Hepatocyte (in vitro differentiated cells): Measurements from ENCODE around the gene DAB2IP. TPM values are rescaled to one million over a fixed set of nuclear protein-coding genes. Genes with fewer than 3 reads are reported as not detected.

Experiments used
- DNase-seq: peaks from one replicate; pipeline ENCODE4 v3.0.0-alpha.2; 2016; ENCODE audit warnings: low spot score
- H2AFZ ChIP-seq: fragments of 200-600 bp; sonication (generic); 2 replicates; pipeline ENCODE4 v1.6.0; 2016; ENCODE audit warnings: antibody characterized with exemption, mild to moderate bottlenecking
- H3K27ac ChIP-seq: fragments of 200-600 bp; sonication (generic); 2 replicates; pipeline ENCODE4 v1.5.1; 2016; ENCODE audit warnings: mild to moderate bottlenecking
- H3K27me3 ChIP-seq: fragments of 200-600 bp; sonication (generic); 2 replicates; pipeline ENCODE4 v1.6.1; 2016
- H3K36me3 ChIP-seq: fragments of 200-600 bp; sonication (generic); replicated peaks from 2 replicates; pipeline ENCODE4 v1.5.1; 2016; ENCODE audit warnings: low read depth; ENCODE audit not compliant: insufficient read depth
- H3K4me1 ChIP-seq: fragments of 200-600 bp; sonication (generic); 2 replicates; pipeline ENCODE4 v1.5.1; 2016; ENCODE audit warnings: mild to moderate bottlenecking, moderate library complexity; ENCODE audit not compliant: insufficient read depth
- H3K4me2 ChIP-seq: fragments of 200-600 bp; sonication (generic); 2 replicates; pipeline ENCODE4 v1.6.0; 2016
- H3K4me3 ChIP-seq: fragments of 200-600 bp; sonication (generic); 2 replicates; pipeline ENCODE4 v1.5.1; 2016; ENCODE audit warnings: mild to moderate bottlenecking
- H3K79me2 ChIP-seq: fragments of 200-600 bp; sonication (generic); 2 replicates; pipeline ENCODE4 v1.6.0; 2017; ENCODE audit warnings: mild to moderate bottlenecking
- H3K9me2 ChIP-seq: fragments of 200-600 bp; sonication (generic); replicated peaks from 2 replicates; pipeline ENCODE4 v1.6.0; 2017; ENCODE audit warnings: mild to moderate bottlenecking; ENCODE audit not compliant: insufficient read depth
- H3K9me3 ChIP-seq: fragments of 200-600 bp; sonication (generic); 2 replicates; pipeline ENCODE4 v1.5.1; 2016; ENCODE audit warnings: low read depth, mild to moderate bottlenecking
- H4K20me1 ChIP-seq: fragments of 200-600 bp; sonication (generic); 2 replicates; pipeline ENCODE4 v1.6.0; 2016; ENCODE audit warnings: mild to moderate bottlenecking; ENCODE audit not compliant: insufficient read depth, poor library complexity, severe bottlenecking
- EZH2 ChIP-seq: fragments of 200-600 bp; sonication (generic); IDR thresholded peaks from 2 replicates; pipeline ENCODE4 v1.6.1; 2016; ENCODE audit warnings: antibody characterized with exemption, mild to moderate bottlenecking, borderline replicate concordance
- EZH2phosphoT487 ChIP-seq: fragments of 200-600 bp; sonication (generic); IDR thresholded peaks from one replicate; pipeline ENCODE4 v1.6.1; 2018; ENCODE audit warnings: antibody characterized with exemption, mild to moderate bottlenecking, low read depth, moderate library complexity; ENCODE audit not compliant: unreplicated experiment, severe bottlenecking
- WGBS: methylation state at CpG from one replicate; pipeline ENCODE4 v1.1.6; 2016; ENCODE audit warnings: low lambda C conversion rate; ENCODE audit errors: missing lambda C conversion rate; 5-methylcytosine and 5-hydroxymethylcytosine counted together
- polyA plus RNA-seq: library from polyadenylated mRNA; unstranded; fragments of >200 nt; fragmentation: Nextera tagmentation; extraction: Ambion mirVana; gene quantifications from 2 replicates; pipeline ENCODE4 v1.2.1, GENCODE V29; 2016
- total RNA-seq: library from RNA; depleted of rRNA; stranded (reverse); fragments of >200 nt; gene quantifications from 2 replicates; pipeline ENCODE4 v1.2.3, GENCODE V29; 2014
- TF ChIP-seq, protein P1 (sequence below): fragments of 200-600 bp; sonication (generic); IDR thresholded peaks from 2 replicates; pipeline ENCODE4 v1.5.1; 2016; ENCODE audit warnings: antibody characterized with exemption, mild to moderate bottlenecking; ENCODE audit not compliant: poor library complexity

Gene DAB2IP
- total and polyA plus RNA-seq, 2 experiments from 2014 or later = 11.6 to 31.0 TPM

DNA sequence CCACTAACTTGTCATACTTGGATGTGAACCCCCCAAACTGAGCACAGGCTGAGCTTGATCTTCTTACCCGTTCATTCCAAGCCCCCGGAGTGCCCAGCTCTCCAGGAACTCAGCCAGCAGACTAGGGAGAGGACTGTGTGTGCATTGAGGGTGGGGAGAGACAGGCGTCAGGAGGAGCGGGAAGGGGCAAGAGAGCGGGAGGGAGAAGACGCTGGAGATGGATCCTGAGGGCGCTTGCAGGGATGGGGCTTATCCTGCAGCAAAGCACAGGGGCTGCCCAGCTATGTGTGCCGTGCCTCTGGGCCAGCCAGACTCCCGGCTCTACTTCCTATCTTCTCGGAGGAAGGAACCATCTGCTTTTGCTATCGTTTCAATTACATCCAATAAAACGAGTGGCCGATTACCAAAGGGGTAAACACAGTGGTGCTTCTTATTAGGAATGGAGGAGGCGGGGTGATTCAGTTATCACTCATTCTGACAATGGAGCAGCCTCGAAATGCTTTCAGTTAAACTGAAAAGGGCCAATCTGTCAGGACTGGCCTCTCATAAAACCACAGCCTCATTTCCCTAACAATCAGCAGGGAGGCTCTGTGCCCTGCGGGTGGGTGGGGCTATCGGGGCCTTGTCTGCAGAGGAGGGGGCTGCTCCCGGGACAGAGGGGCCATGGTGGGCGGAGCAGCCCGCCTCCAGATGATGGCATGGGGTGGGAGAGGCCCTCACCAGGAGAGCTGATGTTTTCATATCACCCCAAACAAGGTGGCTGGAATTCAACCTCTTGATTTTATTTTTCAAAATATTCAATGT lies 168.2 kb downstream of the DAB2IP start:
- H2AFZ ChIP-seq = no peak overlapping the region
- DNase-seq = no peak

GRCh38 chr9:121820286-121821005 lies 169.0 kb downstream of the DAB2IP start:
- TF ChIP-seq EZH2phosphoT487 = no peak
- TF ChIP-seq EZH2 = no peak
- TF ChIP-seq, protein P1, sequence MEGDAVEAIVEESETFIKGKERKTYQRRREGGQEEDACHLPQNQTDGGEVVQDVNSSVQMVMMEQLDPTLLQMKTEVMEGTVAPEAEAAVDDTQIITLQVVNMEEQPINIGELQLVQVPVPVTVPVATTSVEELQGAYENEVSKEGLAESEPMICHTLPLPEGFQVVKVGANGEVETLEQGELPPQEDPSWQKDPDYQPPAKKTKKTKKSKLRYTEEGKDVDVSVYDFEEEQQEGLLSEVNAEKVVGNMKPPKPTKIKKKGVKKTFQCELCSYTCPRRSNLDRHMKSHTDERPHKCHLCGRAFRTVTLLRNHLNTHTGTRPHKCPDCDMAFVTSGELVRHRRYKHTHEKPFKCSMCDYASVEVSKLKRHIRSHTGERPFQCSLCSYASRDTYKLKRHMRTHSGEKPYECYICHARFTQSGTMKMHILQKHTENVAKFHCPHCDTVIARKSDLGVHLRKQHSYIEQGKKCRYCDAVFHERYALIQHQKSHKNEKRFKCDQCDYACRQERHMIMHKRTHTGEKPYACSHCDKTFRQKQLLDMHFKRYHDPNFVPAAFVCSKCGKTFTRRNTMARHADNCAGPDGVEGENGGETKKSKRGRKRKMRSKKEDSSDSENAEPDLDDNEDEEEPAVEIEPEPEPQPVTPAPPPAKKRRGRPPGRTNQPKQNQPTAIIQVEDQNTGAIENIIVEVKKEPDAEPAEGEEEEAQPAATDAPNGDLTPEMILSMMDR = no peak
- H4K20me1 ChIP-seq = no peaks in the 10 kb centered on the region

More for the DNA sequence above, 168.2 kb downstream of the DAB2IP start:
- Histone ChIP-seq H3K4me3 (no peak overlapping the region), H3K36me3 (no peaks in the 10 kb centered on the region), H3K9me3 (no peaks in the 10 kb centered on the region), H3K9me2 (no peaks in the 10 kb centered on the region), H4K20me1 (no peaks in the 10 kb centered on the region), H3K79me2 (no peaks in the 10 kb centered on the region), H3K4me1 (peaks cover 12% of the 10 kb centered on the region), H3K27me3 (no peaks in the 10 kb centered on the region), H3K4me2 (peak overlapping the region; percentile 74), H3K27ac (peak overlapping the region; percentile 14)
- WGBS = 24% methylated on average over 20 of the region's 20 CpGs
- TF ChIP-seq, protein P1 = no peak
- TF ChIP-seq EZH2phosphoT487 = no peak
- no peak for TF ChIP-seq EZH2

DNA sequence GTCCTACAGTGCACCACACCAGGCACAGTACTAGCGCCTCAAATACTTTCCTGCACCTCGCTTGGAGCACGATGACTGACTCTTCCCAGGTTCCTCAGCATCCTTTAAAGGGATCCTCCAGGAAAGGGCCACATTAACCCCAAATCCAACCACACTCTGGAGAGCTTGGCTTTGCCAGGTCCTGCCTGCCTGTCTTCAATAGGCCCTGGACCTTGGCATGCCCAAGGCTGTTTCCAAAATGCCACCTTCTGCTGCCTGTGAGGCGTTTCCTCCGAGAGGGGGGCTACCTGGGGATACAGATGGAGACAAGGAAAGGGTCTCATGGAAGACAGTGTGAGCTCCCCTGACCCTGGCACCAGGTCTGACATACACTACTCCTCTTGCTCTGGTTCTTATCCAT lies 169.9 kb downstream of the DAB2IP start:
- WGBS = 93% methylated on average over 5 of the region's 5 CpGs

More at GRCh38 chr9:121820286-121821005, 169.0 kb downstream of the DAB2IP start:
- no peaks in the 10 kb centered on the region for H3K9me3 ChIP-seq
- no peaks in the 10 kb centered on the region for H3K36me3 ChIP-seq
- no peak overlapping the region for H2AFZ ChIP-seq
- H3K9me2 ChIP-seq = no peaks in the 10 kb centered on the region
- no peak overlapping the region for H3K4me3 ChIP-seq
- no peaks in the 10 kb centered on the region for H3K27me3 ChIP-seq
- DNase-seq = no peak
- 96% methylated on average over 11 of the region's 11 CpGs for WGBS
- H3K79me2 ChIP-seq = no peaks in the 10 kb centered on the region
- H3K4me1 ChIP-seq = peaks cover 15% of the 10 kb centered on the region
- peak overlapping the region; percentile 74 for H3K4me2 ChIP-seq
- H3K27ac ChIP-seq = no peak overlapping the region

More for the DNA sequence above, 169.9 kb downstream of the DAB2IP start:
- H3K27ac ChIP-seq = no peak overlapping the region
- TF ChIP-seq, protein P1 = no peak
- TF ChIP-seq EZH2 (no peak), EZH2phosphoT487 (no peak)
- H3K36me3 ChIP-seq = no peaks in the 10 kb centered on the region
- no peaks in the 10 kb centered on the region for H3K27me3 ChIP-seq
- no peaks in the 10 kb centered on the region for H3K79me2 ChIP-seq
- H3K9me3 ChIP-seq = no peaks in the 10 kb centered on the region
- H3K4me1 ChIP-seq = peaks cover 15% of the 10 kb centered on the region
- no peak overlapping the region for H2AFZ ChIP-seq
- no peaks in the 10 kb centered on the region for H3K9me2 ChIP-seq
- no peak overlapping the region for H3K4me2 ChIP-seq
- H4K20me1 ChIP-seq = no peaks in the 10 kb centered on the region
- DNase-seq = no peak
- H3K4me3 ChIP-seq = no peak overlapping the region
